Placental pericyte (primary cell): ENCODE measurements around the gene LTF. TPM values are rescaled to one million over a fixed set of nuclear protein-coding genes. Genes with fewer than 3 reads are reported as not detected.

Experiments
- total RNA-seq: library from RNA; depleted of rRNA; stranded (reverse); fragments of >200 nt; gene quantifications from 2 replicates; pipeline ENCODE4 v1.2.3, GENCODE V29; 2012

Gene LTF
- 0.14 TPM in 1 of 2 replicates, not detected in the other for total RNA-seq

GRCh38 chr3:46464326-46465195 lies at the start of gene LTF:
LTF (minus strand) TSS chr3:46464905; CDS start chr3:46464867, 38 bp downstream.

GRCh38 chr3:46497556-46498265 lies 33.0 kb upstream of the LTF start, which contains the start of gene RTP3:
RTP3 (plus strand) TSS chr3:46497976; CDS start chr3:46498063, 87 bp downstream.

GRCh38 chr3:46406788-46407611 lies 57.7 kb downstream of the LTF start, which contains the start of the genes CCR5AS and CCRL2:
CCR5AS (minus strand) TSS chr3:46407066.
CCRL2 (plus strand) TSS chr3:46407259; CDS start chr3:46408080, 821 bp downstream.

Other genes starting within 250 kb of the LTF start
- gene CCR3, start 222.4 kb downstream of the LTF start, total RNA-seq, result not detected in 2 replicates
- gene CCR2, start 110.8 kb downstream of the LTF start, total RNA-seq, result not detected in 2 replicates
- gene CCR5, start 94.0 kb downstream of the LTF start, total RNA-seq, result not detected in 2 replicates
- 0.57 TPM in 1 of 2 replicates, not detected in the other for gene CCRL2, start 57.6 kb downstream of the LTF start, total RNA-seq
- gene RTP3, start 33.1 kb upstream of the LTF start, total RNA-seq, result not detected in 2 replicates
- gene LRRC2, start 101.4 kb upstream of the LTF start, total RNA-seq, result 1.4 and 6.6 TPM in 2 replicates
- gene FAM240A, start 147.6 kb upstream of the LTF start, total RNA-seq, result not detected in 2 replicates
- gene ALS2CL, start 228.8 kb upstream of the LTF start, total RNA-seq, result 0.88 and 1.3 TPM in 2 replicates
- gene TMIE, start 236.5 kb upstream of the LTF start, total RNA-seq, result 0.22 TPM in 1 of 2 replicates, not detected in the other